PC-9 (cell line): ENCODE results near the gene ATP1A4. TPM values are rescaled to one million over a fixed set of nuclear protein-coding genes. Genes with fewer than 3 reads are reported as not detected.

Source experiments
- BruUV-seq: library from RNA; stranded (reverse); fragments of 400-500 nt; replicated peaks from 2 replicates; lab custom pipeline; 2021; lab: Mats Ljungman, UMichigan
- CTCF ChIA-PET: fragments of 300-600 bp; sonication (Branson Sonifier 250); formaldehyde crosslinking; loops from one replicate; lab custom pipeline; 2022; ENCODE audit warnings: antibody characterized with exemption; lab: Charles Lee
- POLR2A ChIA-PET: fragments of 300-600 bp; sonication (Branson Sonifier 250); formaldehyde crosslinking; loops from one replicate; lab custom pipeline; 2022; ENCODE audit warnings: antibody characterized with exemption; ENCODE audit not compliant: unreplicated experiment; lab: Charles Lee
- DNase-seq, 2 experiments: peaks; one replicate each; pipeline versions ENCODE4 v3.0.0 to v3.0.0-alpha.2; 2015 to 2022; ENCODE audit warnings: mixed read lengths in 1 of 2
- H2AFZ ChIP-seq: fragments of 200-600 bp; sonication (generic); 2 replicates; pipeline ENCODE4 v1.8.1; 2017; ENCODE audit warnings: antibody characterized with exemption
- H3F3A ChIP-seq: fragments of 200-600 bp; sonication (generic); 2 replicates; pipeline ENCODE4 v1.8.1; 2017; ENCODE audit warnings: antibody characterized with exemption, mild to moderate bottlenecking, low read depth; ENCODE audit not compliant: insufficient read depth
- H3K27ac ChIP-seq: fragments of 200-600 bp; sonication (generic); 2 replicates; pipeline ENCODE4 v1.6.1; 2016; ENCODE audit warnings: mixed run types
- H3K27me3 ChIP-seq: fragments of 200-600 bp; sonication (generic); 2 replicates; pipeline ENCODE4 v1.6.1; 2016; ENCODE audit warnings: low read depth, mixed run types; ENCODE audit not compliant: insufficient read depth
- H3K36me3 ChIP-seq: fragments of 200-600 bp; sonication (generic); 2 replicates; pipeline ENCODE4 v1.6.1; 2016; ENCODE audit warnings: low read depth, mixed run types
- H3K4me1 ChIP-seq: fragments of 200-600 bp; sonication (generic); replicated peaks from 2 replicates; pipeline ENCODE4 v1.6.1; 2016; ENCODE audit warnings: mixed run types; ENCODE audit not compliant: insufficient read depth
- H3K4me2 ChIP-seq: fragments of 200-600 bp; sonication (generic); 2 replicates; pipeline ENCODE4 v1.6.1; 2017; ENCODE audit warnings: mixed run types
- H3K4me3 ChIP-seq: fragments of 200-600 bp; sonication (generic); 2 replicates; pipeline ENCODE4 v1.6.1; 2016; ENCODE audit warnings: mixed run types
- H3K79me2 ChIP-seq: fragments of 200-600 bp; sonication (generic); 2 replicates; pipeline ENCODE4 v1.6.1; 2017; ENCODE audit warnings: low read depth, mixed run types
- H3K9me2 ChIP-seq: fragments of 200-600 bp; sonication (generic); 2 replicates; pipeline ENCODE4 v1.8.1; 2017; ENCODE audit warnings: mild to moderate bottlenecking; ENCODE audit not compliant: insufficient read depth
- H3K9me3 ChIP-seq: fragments of 200-600 bp; sonication (generic); 2 replicates; pipeline ENCODE4 v1.8.1; 2016; ENCODE audit warnings: low read depth; ENCODE audit not compliant: insufficient read depth
- H4K20me1 ChIP-seq: fragments of 200-600 bp; sonication (generic); 2 replicates; pipeline ENCODE4 v1.8.1; 2017; ENCODE audit not compliant: insufficient read depth
- CTCF ChIP-seq: fragments of 200-600 bp; sonication (generic); conservative IDR thresholded peaks from 2 replicates; pipeline ENCODE4 v1.6.1; 2017; ENCODE audit warnings: mixed run types, antibody characterized with exemption, mild to moderate bottlenecking, moderate library complexity
- EZH2 ChIP-seq: fragments of 200-600 bp; sonication (generic); IDR thresholded peaks from 2 replicates; pipeline ENCODE4 v1.8.0; 2017; ENCODE audit warnings: antibody characterized with exemption, low read depth
- intact Hi-C: fragments of 100-400 bp; cut with micrococcal nuclease; formaldehyde crosslinking; loops from one replicate; pipeline ENCODE4 v1.10.0; 2022; ENCODE audit not compliant: unreplicated experiment
- total RNA-seq: library from RNA; stranded (reverse); gene quantifications from 2 replicates; pipeline ENCODE4 v1.2.3, GENCODE V29; 2021

The ATP1A4 gene
- total RNA-seq, 1 experiment from 2014 or later = not detected

DNA sequence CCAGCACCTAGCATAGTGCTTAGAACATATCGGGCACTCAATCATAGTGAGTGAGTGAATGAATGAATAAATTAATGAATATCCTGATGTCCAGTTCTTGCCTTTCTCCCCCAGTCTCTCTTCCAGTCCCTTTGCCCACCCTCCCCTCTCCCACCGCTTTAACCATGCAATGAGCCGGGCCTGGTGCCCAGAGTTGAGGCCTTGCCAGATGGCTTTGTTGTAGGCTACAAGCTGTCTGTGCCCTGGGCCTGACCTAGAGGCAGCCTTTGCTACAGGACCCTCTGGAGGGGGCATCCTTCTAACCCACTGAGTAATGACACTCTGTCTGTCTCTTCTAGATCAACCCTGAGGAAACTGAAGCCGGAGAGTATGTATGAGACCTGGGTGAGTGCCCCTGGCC is 45.8 kb downstream of the ATP1A4 start:
- H3K9me2 ChIP-seq = no peaks in the 10 kb centered on the region
- H3K36me3 ChIP-seq = no peaks in the 10 kb centered on the region
- POLR2A ChIA-PET = no interaction called here

DNA sequence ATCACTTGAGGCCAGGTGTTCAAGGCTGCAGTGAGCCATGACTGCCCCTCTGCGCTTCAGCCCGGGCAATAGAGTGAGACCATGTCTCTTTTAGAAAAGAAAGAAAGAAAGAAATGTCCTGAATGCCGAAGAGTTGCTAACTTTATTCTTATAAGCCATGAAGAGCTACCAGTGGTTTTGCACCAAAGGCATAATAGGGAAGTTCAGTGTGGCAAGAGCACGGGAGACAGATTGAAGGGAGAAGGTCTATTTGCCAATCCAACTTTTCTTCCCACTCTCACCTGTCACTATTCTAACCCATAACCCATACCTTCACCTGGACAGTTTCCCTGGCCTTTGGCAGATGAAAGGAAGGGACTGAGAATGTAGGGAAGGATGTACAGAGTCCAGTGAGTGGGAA is 49.4 kb downstream of the ATP1A4 start:
- POLR2A ChIA-PET = no interaction called here
- intact Hi-C loops = no loop called here
- H3K9me3 ChIP-seq = no peaks in the 10 kb centered on the region
- CTCF ChIA-PET = no interaction called here
- no peak overlapping the region for H3K4me2 ChIP-seq
- no peaks in the 10 kb centered on the region for H3K27me3 ChIP-seq
- H3K79me2 ChIP-seq = peaks cover 5% of the 10 kb centered on the region
- H3K4me1 ChIP-seq = peaks cover 9% of the 10 kb centered on the region
- no peaks in the 10 kb centered on the region for H3K36me3 ChIP-seq
- H3K9me2 ChIP-seq = no peaks in the 10 kb centered on the region
- H3K4me3 ChIP-seq = no peak overlapping the region
- no peak for DNase-seq
- H4K20me1 ChIP-seq = no peaks in the 10 kb centered on the region
- TF ChIP-seq EZH2 (no peak), CTCF (no peak)
- no peak overlapping the region for H3K27ac ChIP-seq
- no TSS peak for BruUV-seq
- H3F3A ChIP-seq = peaks cover 9% of the 10 kb centered on the region; the same call in 1 of the 2 replicates
- no peak overlapping the region for H2AFZ ChIP-seq

More for the DNA sequence above, 45.8 kb downstream of the ATP1A4 start:
- H3K4me1 ChIP-seq = no peaks in the 10 kb centered on the region
- no peak for DNase-seq
- no peaks in the 10 kb centered on the region for H3K27me3 ChIP-seq
- H4K20me1 ChIP-seq = no peaks in the 10 kb centered on the region
- H3K79me2 ChIP-seq = no peaks in the 10 kb centered on the region
- no peaks in the 10 kb centered on the region for H3F3A ChIP-seq
- no peak overlapping the region for H3K4me3 ChIP-seq
- no peaks in the 10 kb centered on the region for H3K9me3 ChIP-seq
- no peak overlapping the region for H2AFZ ChIP-seq
- no peak overlapping the region for H3K4me2 ChIP-seq
- CTCF ChIA-PET = no interaction called here
- no peak for TF ChIP-seq EZH2
- TF ChIP-seq CTCF = no peak
- H3K27ac ChIP-seq = no peak overlapping the region
- no TSS peak for BruUV-seq
- intact Hi-C loops = no loop called here

- Histone ChIP-seq H4K20me1 (peaks cover 6% of the 10 kb centered on the region), H3K4me2 (peak overlapping the region; percentile 80), H3K4me1 (peaks cover 22% of the 10 kb centered on the region), H3K79me2 (peaks cover 39% of the 10 kb centered on the region), H3K27me3 (no peaks in the 10 kb centered on the region), H3K9me3 (no peaks in the 10 kb centered on the region), H3K27ac (no peak overlapping the region), H3K9me2 (no peaks in the 10 kb centered on the region), H3K36me3 (0 out of 2 replicates have a peak, but pooled peaks cover 5% of the 10 kb centered on the region), H3K4me3 (peak overlapping the region; percentile 99; the same call in 1 of the 2 replicates), H3F3A (peaks cover 23% of the 10 kb centered on the region), H2AFZ (peak overlapping the region; percentile 58; the same call in 1 of the 2 replicates)
- TF ChIP-seq EZH2 = no peak
- no peak for TF ChIP-seq CTCF
- ChIA-PET POLR2A (no interaction called here), CTCF (interaction anchor here (1.1 to 1.4 kb wide), 3 partner anchors 11 to 96 kb away, joined by 3 to 4 read pairs (median 3); no protein-coding TSS in a partner anchor)
- BruUV-seq = TSS peak; percentile 24
- intact Hi-C loops = loop anchor here (5.0 kb wide), 1 partner anchor 172 kb away; the partner anchor contains the start of gene PIGM
- DNase-seq = no peak
Measured at GRCh38 chr1:160204526-160205241, 53.3 kb downstream of the ATP1A4 start.
